ENCODE data around the gene RILPL2.

- TF ChIP-seq CTCF (conservative IDR thresholded peaks at IDR 0.05; ENCODE audit: low read length) = no peak
- TF ChIP-seq EZH2phosphoT487 (IDR thresholded peaks at IDR 0.05; ENCODE audit: borderline replicate concordance, low read depth, low read length) = no peak
These were observed 46.4 kb upstream of the RILPL2 start for GRCh38 chr12:123482876-123483275.
